Ascending aorta (tissue), 2 donors: ENCODE results near the gene DLGAP4. TPM values are rescaled to one million over a fixed set of nuclear protein-coding genes. Genes with fewer than 3 reads are reported as not detected.

Source experiments
- DNase-seq, 2 donors: peaks; one replicate each; pipeline ENCODE4 v3.0.0-alpha.2; 2019; ENCODE audit warnings: low spot score in 2 of 2
- H3K27ac ChIP-seq, 2 donors: fragments of 200-600 bp; sonication (generic); one replicate each; pipeline ENCODE4 v1.5.1; 2016 to 2017; ENCODE audit warnings: mild to moderate bottlenecking in 1 of 2
- H3K27me3 ChIP-seq: fragments of 200-600 bp; sonication (generic); one replicate; pipeline ENCODE4 v1.5.1; 2017
- H3K36me3 ChIP-seq, 2 donors: fragments of 200-600 bp; sonication (generic); one replicate each; pipeline ENCODE4 v1.5.1; 2016
- H3K4me1 ChIP-seq, 2 donors: fragments of 200-600 bp; sonication (generic); one replicate each; pipeline ENCODE4 v1.5.1; 2016 to 2017; ENCODE audit warnings: mild to moderate bottlenecking in 1 of 2
- H3K4me3 ChIP-seq, 2 donors: fragments of 200-600 bp; sonication (generic); one replicate each; pipeline ENCODE4 v1.5.1; 2016 to 2017; ENCODE audit warnings: mild to moderate bottlenecking in 1 of 2
- H3K9me3 ChIP-seq, 2 donors: fragments of 200-600 bp; sonication (generic); one replicate each; pipeline ENCODE4 v1.5.1; 2016
- intact Hi-C: fragments of 100-400 bp; cut with DNase I; formaldehyde crosslinking; loops from one replicate; pipeline ENCODE4 v1.15.1; 2023
- total RNA-seq: library from RNA; depleted of rRNA; stranded (reverse); fragments of >200 nt; gene quantifications from one replicate; pipeline ENCODE4 v1.1.0, GENCODE V29; 2016
- TF ChIP-seq, protein P1 (sequence below), 3 experiments: fragments of 200-600 bp in 2 of 3; fragments of 450-650 bp in 1 of 3; sonication (generic) in 2 of 3; IDR thresholded peaks; one replicate each; pipeline ENCODE4 v1.5.1; 2016 to 2019; ENCODE audit warnings: antibody characterized with exemption in 3 of 3, mild to moderate bottlenecking in 1 of 3, moderate library complexity in 1 of 3

The DLGAP4 gene
- total RNA-seq, 1 donor from 2014 or later: 98.2 TPM

DNA sequence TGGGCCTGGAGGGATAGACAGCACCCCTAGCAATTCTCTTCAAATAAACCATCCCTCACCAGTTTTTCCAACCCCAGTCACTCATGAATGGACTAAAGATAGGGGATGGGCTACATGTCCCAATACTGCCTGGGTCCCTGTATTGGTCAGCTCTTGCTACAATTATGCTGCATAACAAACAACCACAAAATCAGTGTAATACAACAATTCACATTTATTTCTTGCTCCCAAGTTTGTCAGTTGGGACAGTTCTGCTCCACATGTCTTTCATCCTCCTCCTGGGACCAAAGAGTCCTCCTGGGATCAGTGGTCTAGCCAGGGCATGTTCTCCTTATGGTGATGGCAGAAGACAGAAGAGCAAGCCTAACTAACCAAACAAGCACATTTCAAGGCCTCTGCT is 143.5 kb downstream of the DLGAP4 start:
- TF ChIP-seq, protein P1, sequence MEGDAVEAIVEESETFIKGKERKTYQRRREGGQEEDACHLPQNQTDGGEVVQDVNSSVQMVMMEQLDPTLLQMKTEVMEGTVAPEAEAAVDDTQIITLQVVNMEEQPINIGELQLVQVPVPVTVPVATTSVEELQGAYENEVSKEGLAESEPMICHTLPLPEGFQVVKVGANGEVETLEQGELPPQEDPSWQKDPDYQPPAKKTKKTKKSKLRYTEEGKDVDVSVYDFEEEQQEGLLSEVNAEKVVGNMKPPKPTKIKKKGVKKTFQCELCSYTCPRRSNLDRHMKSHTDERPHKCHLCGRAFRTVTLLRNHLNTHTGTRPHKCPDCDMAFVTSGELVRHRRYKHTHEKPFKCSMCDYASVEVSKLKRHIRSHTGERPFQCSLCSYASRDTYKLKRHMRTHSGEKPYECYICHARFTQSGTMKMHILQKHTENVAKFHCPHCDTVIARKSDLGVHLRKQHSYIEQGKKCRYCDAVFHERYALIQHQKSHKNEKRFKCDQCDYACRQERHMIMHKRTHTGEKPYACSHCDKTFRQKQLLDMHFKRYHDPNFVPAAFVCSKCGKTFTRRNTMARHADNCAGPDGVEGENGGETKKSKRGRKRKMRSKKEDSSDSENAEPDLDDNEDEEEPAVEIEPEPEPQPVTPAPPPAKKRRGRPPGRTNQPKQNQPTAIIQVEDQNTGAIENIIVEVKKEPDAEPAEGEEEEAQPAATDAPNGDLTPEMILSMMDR (IDR thresholded peaks at IDR 0.05): no peak
- Histone ChIP-seq H3K4me1 (peaks cover 3% of the 10 kb centered on the region in 2 donors), H3K36me3 (no peaks in the 10 kb centered on the region), H3K27me3 (no peaks in the 10 kb centered on the region), H3K4me3 (no peak overlapping the region), H3K27ac (no peak overlapping the region), H3K9me3 (no peaks in the 10 kb centered on the region)
- intact Hi-C loops: no loop called here
- no peak for DNase-seq

GRCh38 chr20:36454332-36454697 is 148.2 kb downstream of the DLGAP4 start:
- no peaks in the 10 kb centered on the region for H3K36me3 ChIP-seq
- peak overlapping the region in 1 of 2 donors; percentile 7 for H3K27ac ChIP-seq
- no peaks in the 10 kb centered on the region for H3K9me3 ChIP-seq
- H3K4me3 ChIP-seq: peak overlapping the region in 1 of 2 donors; percentile 46
- TF ChIP-seq, protein P1 (IDR thresholded peaks at IDR 0.05): no peak
- H3K27me3 ChIP-seq: no peaks in the 10 kb centered on the region
- peaks cover 9 to 11% of the 10 kb centered on the region in 2 donors for H3K4me1 ChIP-seq
- DNase-seq: no peak
- intact Hi-C loops: no loop called here

GRCh38 chr20:36454698-36455427 is 148.7 kb downstream of the DLGAP4 start:
- no peaks in the 10 kb centered on the region for H3K9me3 ChIP-seq
- no peak for DNase-seq
- H3K36me3 ChIP-seq: no peaks in the 10 kb centered on the region
- H3K27me3 ChIP-seq: no peaks in the 10 kb centered on the region
- intact Hi-C loops: no loop called here
- H3K27ac ChIP-seq: peak overlapping the region; percentile 7 to 17
- H3K4me1 ChIP-seq: peaks cover 9 to 11% of the 10 kb centered on the region in 2 donors
- TF ChIP-seq, protein P1 (IDR thresholded peaks at IDR 0.05): no peak
- H3K4me3 ChIP-seq: peak overlapping the region in 1 of 2 donors; percentile 46

DNA sequence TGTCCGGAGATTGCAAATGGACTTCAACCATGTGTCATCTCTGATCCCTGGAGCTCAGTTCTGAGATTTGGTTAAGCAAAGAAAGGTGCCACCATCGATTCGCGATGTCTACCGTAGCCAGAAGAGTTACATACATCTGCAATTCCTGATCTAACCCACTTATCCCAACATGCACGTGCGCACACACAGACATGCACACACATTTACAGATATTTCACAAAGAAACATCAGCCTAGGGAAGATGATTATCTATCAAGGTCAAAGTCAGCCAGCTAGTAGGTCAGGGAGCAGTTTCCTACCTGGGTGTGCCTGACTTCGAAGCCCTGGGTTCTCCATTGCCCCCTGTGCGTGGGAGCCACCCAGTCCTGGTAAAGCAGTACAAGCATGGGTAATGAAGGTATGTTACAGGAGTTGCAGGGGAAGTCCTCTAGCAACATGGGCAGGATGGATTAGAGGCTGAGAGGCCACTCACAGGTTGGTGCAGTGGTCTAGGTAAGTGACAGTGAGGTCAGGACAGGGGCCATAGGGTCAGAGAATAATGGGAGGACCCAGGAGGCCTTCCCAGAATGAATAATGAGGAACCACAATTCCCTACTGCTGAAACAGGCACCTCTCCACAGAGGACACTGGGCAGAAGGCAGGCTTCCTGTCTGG is 150.0 kb downstream of the DLGAP4 start:
- intact Hi-C loops: no loop called here
- Histone ChIP-seq H3K27me3 (no peaks in the 10 kb centered on the region), H3K27ac (no peak overlapping the region), H3K4me1 (peaks cover 9 to 17% of the 10 kb centered on the region in 2 donors), H3K4me3 (no peak overlapping the region), H3K9me3 (no peaks in the 10 kb centered on the region), H3K36me3 (no peaks in the 10 kb centered on the region)
- TF ChIP-seq, protein P1 (IDR thresholded peaks at IDR 0.05): no peak
- DNase-seq: no peak

GRCh38 chr20:36460648-36461599 is 154.8 kb downstream of the DLGAP4 start:
- Histone ChIP-seq H3K27me3 (no peaks in the 10 kb centered on the region), H3K4me3 (peak overlapping the region; percentile 80 to 99), H3K36me3 (peaks cover 0 to 5% of the 10 kb centered on the region in 2 donors), H3K4me1 (peaks cover 21 to 33% of the 10 kb centered on the region in 2 donors), H3K27ac (peak overlapping the region; percentile 99), H3K9me3 (no peaks in the 10 kb centered on the region)
- intact Hi-C loops: loop anchor here (2.0 to 10.0 kb wide), 2 partner anchors 144 to 374 kb away; partner anchors contain the start of gene RAB5IF
- peak; percentile 67 to 97 for DNase-seq
- TF ChIP-seq, protein P1 (IDR thresholded peaks at IDR 0.05): no peak
